K562 (cell line): ENCODE measurements around the gene KRT77. TPM values are rescaled to one million over a fixed set of nuclear protein-coding genes. Genes with fewer than 3 reads are reported as not detected.
A peak's percentile ranks its signal among the peaks of the same experiment; 100 is the strongest.

Experiments
- ARID2 ChIP-seq: fragments of 450-650 bp; IDR thresholded peaks from 2 replicates; pipeline ENCODE4 v1.6.1; 2017; ENCODE audit warnings: antibody characterized with exemption, mild to moderate bottlenecking
- E4F1 ChIP-seq: fragments of 250-450 bp; sonication (Bioruptor Pico); IDR thresholded peaks from 2 replicates; pipeline ENCODE4 v1.5.0; 2021; ENCODE audit warnings: mild to moderate bottlenecking, borderline replicate concordance
- GTF2B ChIP-seq: IDR thresholded peaks from 2 replicates; pipeline ENCODE4 v1.6.1; 2011; ENCODE audit not compliant: insufficient read length; ENCODE audit errors: extremely low read depth
- MYBL2 ChIP-seq, 2 experiments: fragments of 450-650 bp in 1 of 2; sonication (generic) in 1 of 2; formaldehyde crosslinking in 1 of 2; IDR thresholded peaks; 2 replicates each; pipeline versions ENCODE4 v1.6.1 to v1.8.1; 2017 to 2022; ENCODE audit warnings: borderline replicate concordance in 1 of 2, inconsistent platforms in 1 of 2, low read depth in 1 of 2, mild to moderate bottlenecking in 1 of 2, missing genetic modification reagents in 1 of 2, moderate library complexity in 1 of 2
- PRPF4 ChIP-seq: fragments of 200-400 bp; formaldehyde crosslinking; IDR thresholded peaks from one replicate; pipeline ENCODE4 v1.6.1; 2017; ENCODE audit warnings: low read length, low read depth, mild to moderate bottlenecking; ENCODE audit not compliant: insufficient read depth, poor library complexity, severe bottlenecking
- RBM39 ChIP-seq: fragments of 200-400 bp; formaldehyde crosslinking; optimal IDR thresholded peaks from 2 replicates; pipeline ENCODE3; 2018; ENCODE audit warnings: low read depth, low read length
- TAF9B ChIP-seq: fragments of 450-650 bp; IDR thresholded peaks from 2 replicates; pipeline ENCODE4 v1.6.1; 2018; ENCODE audit warnings: mild to moderate bottlenecking; ENCODE audit not compliant: partially characterized antibody
- TEAD4 ChIP-seq, 2 experiments: sonication (generic) in 1 of 2; formaldehyde crosslinking in 1 of 2; IDR thresholded peaks; 2 replicates each; pipeline versions ENCODE4 v1.6.1 to v1.8.0; 2012 to 2022; ENCODE audit warnings: borderline replicate concordance in 1 of 2, inconsistent platforms in 1 of 2, low read length in 1 of 2, mild to moderate bottlenecking in 1 of 2, missing genetic modification reagents in 1 of 2
- ZNF146 ChIP-seq: IDR thresholded peaks from one replicate; pipeline ENCODE4 v1.6.1; 2018; ENCODE audit warnings: missing compliant biosample characterization; ENCODE audit not compliant: unreplicated experiment
- ZNF395 ChIP-seq: fragments of 200-800 bp; sonication (Bioruptor generic); IDR thresholded peaks from 2 replicates; pipeline ENCODE4 v1.6.1; 2017; ENCODE audit warnings: missing genetic modification characterization, missing compliant biosample characterization
- polyA plus RNA-seq, 8 experiments: library from polyadenylated mRNA; depleted of rRNA in 4 of 8; stranded (reverse) in 5 of 8; unstranded in 3 of 8; fragments of >200 nt; fragmentation: Nextera tagmentation in 2 of 8; fragmentation: Illumina TruSeq in 1 of 8; extraction: Ambion mirVana in 2 of 8; extraction: Trizol in 1 of 8; gene quantifications; 2 replicates each; pipeline versions ENCODE4 v1.2.1 to v1.2.3, GENCODE V29; 2011 to 2014; ENCODE audit warnings: inconsistent platforms in 1 of 8, missing spikeins in 1 of 8
- total RNA-seq, 7 experiments: library from RNA; depleted of rRNA in 6 of 7; stranded (reverse); fragments of >200 nt in 6 of 7; fragmentation: Illumina TruSeq in 2 of 7; extraction: Trizol in 2 of 7; gene quantifications; 2 replicates each; pipeline versions ENCODE4 v1.2.1 to v1.2.3, GENCODE V29; 2011 to 2021; ENCODE audit warnings: low replicate concordance in 1 of 7
- TF ChIP-seq, protein P1 (sequence below): fragments of 450-650 bp; IDR thresholded peaks from 2 replicates; pipeline ENCODE4 v1.6.1; 2016; ENCODE audit warnings: low read depth
- TF ChIP-seq, protein P2 (sequence below): sonication (generic); formaldehyde crosslinking; IDR thresholded peaks from 2 replicates; pipeline ENCODE4 v1.8.0; 2022; ENCODE audit warnings: missing genetic modification reagents, mild to moderate bottlenecking, moderate library complexity, borderline replicate concordance

KRT77 gene
- total and polyA plus RNA-seq, 9 of the 15 experiments (the other 6 are each of a cell fraction or from before 2014, with no cell fraction given) = not detected

- TF ChIP-seq GTF2B (no peak), PRPF4 (no peak), TAF9B (no peak), ARID2 (no peak), ZNF146 (CRISPR knock-in tag) (no peak), TEAD4 (IDR thresholded peaks at IDR 0.05; ENCODE audit: low read length) (peak; percentile 71), TEAD4 (CRISPR knock-in tag; IDR thresholded peaks at IDR 0.05; ENCODE audit: borderline replicate concordance) (no peak), RBM39 (no peak), ZNF395 (CRISPR knock-in tag) (0 out of 2 replicates have a peak, but pooled peaks have one; percentile 3), MYBL2 (IDR thresholded peaks at IDR 0.05; ENCODE audit: low read depth) (no peak), MYBL2 (CRISPR knock-in tag; IDR thresholded peaks at IDR 0.05; ENCODE audit: borderline replicate concordance) (no peak), E4F1 (no peak)
- TF ChIP-seq, protein P1, sequence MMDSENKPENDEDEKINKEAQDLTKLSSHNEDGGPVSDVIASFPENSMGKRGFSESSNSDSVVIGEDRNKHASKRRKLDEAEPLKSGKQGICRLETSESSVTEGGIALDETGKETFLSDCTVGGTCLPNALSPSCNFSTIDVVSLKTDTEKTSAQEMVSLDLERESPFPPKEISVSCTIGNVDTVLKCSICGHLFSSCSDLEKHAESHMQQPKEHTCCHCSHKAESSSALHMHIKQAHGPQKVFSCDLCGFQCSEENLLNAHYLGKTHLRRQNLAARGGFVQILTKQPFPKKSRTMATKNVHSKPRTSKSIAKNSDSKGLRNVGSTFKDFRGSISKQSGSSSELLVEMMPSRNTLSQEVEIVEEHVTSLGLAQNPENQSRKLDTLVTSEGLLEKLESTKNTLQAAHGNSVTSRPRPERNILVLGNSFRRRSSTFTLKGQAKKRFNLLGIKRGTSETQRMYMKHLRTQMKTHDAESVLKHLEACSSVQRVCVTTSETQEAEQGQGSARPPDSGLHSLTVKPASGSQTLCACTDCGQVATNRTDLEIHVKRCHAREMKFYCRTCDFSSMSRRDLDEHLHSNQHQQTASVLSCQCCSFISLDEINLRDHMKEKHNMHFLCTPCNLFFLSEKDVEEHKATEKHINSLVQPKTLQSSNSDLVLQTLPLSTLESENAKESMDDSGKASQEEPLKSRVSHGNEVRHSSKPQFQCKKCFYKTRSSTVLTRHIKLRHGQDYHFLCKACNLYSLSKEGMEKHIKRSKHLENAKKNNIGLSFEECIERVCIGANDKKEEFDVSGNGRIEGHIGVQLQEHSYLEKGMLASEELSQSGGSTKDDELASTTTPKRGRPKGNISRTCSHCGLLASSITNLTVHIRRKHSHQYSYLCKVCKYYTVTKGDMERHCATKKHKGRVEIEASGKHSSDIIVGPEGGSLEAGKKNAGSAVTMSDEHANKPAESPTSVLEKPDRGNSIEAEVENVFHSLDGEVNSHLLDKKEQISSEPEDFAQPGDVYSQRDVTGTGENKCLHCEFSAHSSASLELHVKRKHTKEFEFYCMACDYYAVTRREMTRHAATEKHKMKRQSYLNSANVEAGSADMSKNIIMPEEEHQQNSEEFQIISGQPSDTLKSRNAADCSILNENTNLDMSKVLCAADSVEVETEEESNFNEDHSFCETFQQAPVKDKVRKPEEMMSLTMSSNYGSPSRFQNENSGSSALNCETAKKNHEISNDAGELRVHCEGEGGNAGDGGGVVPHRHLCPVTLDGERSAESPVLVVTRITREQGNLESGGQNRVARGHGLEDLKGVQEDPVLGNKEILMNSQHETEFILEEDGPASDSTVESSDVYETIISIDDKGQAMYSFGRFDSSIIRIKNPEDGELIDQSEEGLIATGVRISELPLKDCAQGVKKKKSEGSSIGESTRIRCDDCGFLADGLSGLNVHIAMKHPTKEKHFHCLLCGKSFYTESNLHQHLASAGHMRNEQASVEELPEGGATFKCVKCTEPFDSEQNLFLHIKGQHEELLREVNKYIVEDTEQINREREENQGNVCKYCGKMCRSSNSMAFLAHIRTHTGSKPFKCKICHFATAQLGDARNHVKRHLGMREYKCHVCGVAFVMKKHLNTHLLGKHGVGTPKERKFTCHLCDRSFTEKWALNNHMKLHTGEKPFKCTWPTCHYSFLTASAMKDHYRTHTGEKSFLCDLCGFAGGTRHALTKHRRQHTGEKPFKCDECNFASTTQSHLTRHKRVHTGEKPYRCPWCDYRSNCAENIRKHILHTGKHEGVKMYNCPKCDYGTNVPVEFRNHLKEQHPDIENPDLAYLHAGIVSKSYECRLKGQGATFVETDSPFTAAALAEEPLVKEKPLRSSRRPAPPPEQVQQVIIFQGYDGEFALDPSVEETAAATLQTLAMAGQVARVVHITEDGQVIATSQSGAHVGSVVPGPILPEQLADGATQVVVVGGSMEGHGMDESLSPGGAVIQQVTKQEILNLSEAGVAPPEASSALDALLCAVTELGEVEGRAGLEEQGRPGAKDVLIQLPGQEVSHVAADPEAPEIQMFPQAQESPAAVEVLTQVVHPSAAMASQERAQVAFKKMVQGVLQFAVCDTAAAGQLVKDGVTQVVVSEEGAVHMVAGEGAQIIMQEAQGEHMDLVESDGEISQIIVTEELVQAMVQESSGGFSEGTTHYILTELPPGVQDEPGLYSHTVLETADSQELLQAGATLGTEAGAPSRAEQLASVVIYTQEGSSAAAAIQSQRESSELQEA = no peak
- TF ChIP-seq, protein P2, sequence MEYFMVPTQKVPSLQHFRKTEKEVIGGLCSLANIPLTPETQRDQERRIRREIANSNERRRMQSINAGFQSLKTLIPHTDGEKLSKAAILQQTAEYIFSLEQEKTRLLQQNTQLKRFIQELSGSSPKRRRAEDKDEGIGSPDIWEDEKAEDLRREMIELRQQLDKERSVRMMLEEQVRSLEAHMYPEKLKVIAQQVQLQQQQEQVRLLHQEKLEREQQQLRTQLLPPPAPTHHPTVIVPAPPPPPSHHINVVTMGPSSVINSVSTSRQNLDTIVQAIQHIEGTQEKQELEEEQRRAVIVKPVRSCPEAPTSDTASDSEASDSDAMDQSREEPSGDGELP (CRISPR knock-in tag) = no peak
These were observed 42.3 kb downstream of the KRT77 start (continued) for GRCh38 chr12:52660934-52661499.
